ENCODE measurements around the gene SHISA7. TPM values are rescaled to one million over a fixed set of nuclear protein-coding genes. Genes with fewer than 3 reads are reported as not detected.

SHISA7 gene
- total RNA-seq, 2 donors from 2014 or later: not detected

GRCh38 chr19:55462722-55463121, 19.6 kb upstream of the SHISA7 start:
- H3K4me1 ChIP-seq: no peaks in the 10 kb centered on the region
- no peak overlapping the region for H3K27ac ChIP-seq
- intact Hi-C loops (cut with DNase I): no loop called here
- H3K27me3 ChIP-seq: no peaks in the 10 kb centered on the region
- TF ChIP-seq CTCF (IDR thresholded peaks at IDR 0.05): no peak
- no peak for DNase-seq
- H3K9ac ChIP-seq (ENCODE audit: low read depth in 2 of 2, low read length in 2 of 2): no peak overlapping the region
- no peak overlapping the region for H3K4me3 ChIP-seq
- H3K36me3 ChIP-seq: no peaks in the 10 kb centered on the region
- H3K9me3 ChIP-seq: no peaks in the 10 kb centered on the region

GRCh38 chr19:55461974-55462626, 19.0 kb upstream of the SHISA7 start:
- no peaks in the 10 kb centered on the region for H3K4me1 ChIP-seq
- H3K9me3 ChIP-seq: no peaks in the 10 kb centered on the region
- DNase-seq: no peak
- no peaks in the 10 kb centered on the region for H3K36me3 ChIP-seq
- H3K4me3 ChIP-seq: peak overlapping the region; percentile 78
- no peak for TF ChIP-seq CTCF (IDR thresholded peaks at IDR 0.05)
- intact Hi-C loops (cut with DNase I): no loop called here
- H3K27me3 ChIP-seq: no peaks in the 10 kb centered on the region
- peak overlapping the region; percentile 77 to 82 for H3K9ac ChIP-seq (ENCODE audit: low read depth in 2 of 2, low read length in 2 of 2)
- H3K27ac ChIP-seq: peak overlapping the region; percentile 87

DNA sequence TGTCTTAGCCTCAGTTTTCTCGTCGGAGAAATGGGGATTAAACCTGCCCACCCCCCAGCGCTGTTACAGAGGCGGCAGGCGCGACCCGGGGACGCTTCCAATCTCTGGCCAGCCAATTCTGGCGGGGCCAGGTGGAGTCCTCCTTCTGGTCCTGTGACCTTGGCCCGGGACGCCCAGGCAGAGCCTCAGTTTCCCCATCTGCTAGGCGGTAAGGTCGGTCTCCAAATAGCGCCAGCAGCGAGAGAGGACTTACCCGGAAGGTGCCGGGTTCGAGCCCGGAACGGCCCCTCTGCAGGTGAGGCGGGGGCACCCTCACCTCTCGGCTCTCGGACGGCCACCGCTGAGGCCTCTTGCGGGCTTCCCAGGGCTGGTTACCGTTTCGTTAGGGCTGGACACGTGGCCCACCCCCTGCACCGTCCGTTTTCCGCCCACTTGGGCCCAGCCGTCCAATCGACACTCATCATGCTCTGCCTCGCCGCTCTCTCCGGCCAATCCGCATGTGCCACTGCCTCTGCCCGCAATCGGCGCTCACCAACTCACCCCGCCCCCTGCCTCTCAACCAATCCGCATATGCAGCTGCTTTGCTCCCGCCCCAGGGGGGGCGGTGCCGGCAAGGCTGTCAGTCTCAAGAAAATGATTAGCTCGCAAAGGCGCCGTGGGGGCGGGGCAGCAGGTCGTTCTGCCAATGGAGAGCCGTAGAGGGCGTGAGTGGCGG, 18.3 kb upstream of the SHISA7 start, which contains the start of gene ISOC2:
Gene ISOC2 (minus strand): TSS at position 384 of the 715 bp plus-strand sequence. CDS start 5,156 bp downstream, outside the sequence.
- Histone ChIP-seq H3K4me3 (peak within 1 kb of the TSS; percentile 78), H3K4me1 (no peaks in the 10 kb centered on the region), H3K27me3 (no peaks in the 10 kb centered on the region), H3K36me3 (no peaks in the 10 kb centered on the region), H3K27ac (peak within 1 kb of the TSS; percentile 87), H3K9ac (ENCODE audit: low read depth in 2 of 2, low read length in 2 of 2) (peak within 1 kb of the TSS; percentile 88 to 98), H3K9me3 (no peaks in the 10 kb centered on the region)
- DNase-seq: peak; percentile 100
- intact Hi-C loops (cut with DNase I): no loop called here
- no peak for TF ChIP-seq CTCF (IDR thresholded peaks at IDR 0.05)

- Histone ChIP-seq H3K4me3 (peak overlapping the region; percentile 78), H3K4me1 (no peaks in the 10 kb centered on the region), H3K27ac (peak overlapping the region; percentile 87), H3K9me3 (no peaks in the 10 kb centered on the region), H3K36me3 (no peaks in the 10 kb centered on the region), H3K27me3 (no peaks in the 10 kb centered on the region), H3K9ac (ENCODE audit: low read depth in 2 of 2, low read length in 2 of 2) (peak overlapping the region; percentile 31 to 88)
- intact Hi-C loops (cut with DNase I): no loop called here
- TF ChIP-seq CTCF (IDR thresholded peaks at IDR 0.05): no peak
- peak; percentile 92 for DNase-seq
Measured at GRCh38 chr19:55460670-55461258, 17.7 kb upstream of the SHISA7 start.

GRCh38 chr19:55459950-55460657, 17.0 kb upstream of the SHISA7 start:
- Histone ChIP-seq H3K9me3 (no peaks in the 10 kb centered on the region), H3K27ac (peak overlapping the region; percentile 87), H3K36me3 (no peaks in the 10 kb centered on the region), H3K9ac (ENCODE audit: low read depth in 2 of 2, low read length in 2 of 2) (peak overlapping the region in 1 of 2 donors; percentile 88), H3K27me3 (no peaks in the 10 kb centered on the region), H3K4me1 (no peaks in the 10 kb centered on the region), H3K4me3 (peak overlapping the region; percentile 78)
- DNase-seq: peak; percentile 46
- TF ChIP-seq CTCF (IDR thresholded peaks at IDR 0.05): no peak
- intact Hi-C loops (cut with DNase I): no loop called here
